BJ (cell line): Measurements from ENCODE around the gene KRT20. TPM values are rescaled to one million over a fixed set of nuclear protein-coding genes. Genes with fewer than 3 reads are reported as not detected.

ENCODE experiments used
- CTCF ChIA-PET: fragments of 350-600 bp; formaldehyde crosslinking; extraction: SDS; loops from one replicate; lab custom pipeline; 2021; ENCODE audit warnings: antibody characterized with exemption, inconsistent platforms; lab: Yijun Ruan, JAX
- POLR2A ChIA-PET: fragments of 300-600 bp; sonication (Branson Sonifier 250); formaldehyde crosslinking; extraction: SDS; loops from one replicate; lab custom pipeline; 2021; ENCODE audit warnings: antibody characterized with exemption; lab: Charles Lee
- DNase-seq: peaks from one replicate; pipeline ENCODE4 v3.0.0-alpha.2; 2011; ENCODE audit warnings: low read depth
- H3K27me3 ChIP-seq: 2 replicates; pipeline ENCODE4 v1.6.0; 2011; ENCODE audit warnings: low read length; ENCODE audit not compliant: control insufficient read depth, insufficient read depth
- H3K36me3 ChIP-seq: 2 replicates; pipeline ENCODE4 v1.5.1; 2011; ENCODE audit warnings: low read length; ENCODE audit not compliant: control insufficient read depth, insufficient read depth
- H3K4me3 ChIP-seq: 2 replicates; pipeline ENCODE4 v1.5.1; 2011; ENCODE audit warnings: low read depth, mild to moderate bottlenecking, control low read depth, low read length
- CTCF ChIP-seq: IDR thresholded peaks from 2 replicates; pipeline ENCODE4 v1.5.1; 2011; ENCODE audit warnings: low read depth, mild to moderate bottlenecking, control low read depth, inconsistent platforms, low read length, moderate library complexity; ENCODE audit not compliant: insufficient read depth
- polyA plus RNA-seq: library from polyadenylated mRNA; depleted of rRNA; stranded (reverse); fragments of >200 nt; gene quantifications from 2 replicates; pipeline ENCODE4 v1.2.3, GENCODE V29; 2011

Gene KRT20
- polyA plus RNA-seq, 1 experiment: not detected

DNA sequence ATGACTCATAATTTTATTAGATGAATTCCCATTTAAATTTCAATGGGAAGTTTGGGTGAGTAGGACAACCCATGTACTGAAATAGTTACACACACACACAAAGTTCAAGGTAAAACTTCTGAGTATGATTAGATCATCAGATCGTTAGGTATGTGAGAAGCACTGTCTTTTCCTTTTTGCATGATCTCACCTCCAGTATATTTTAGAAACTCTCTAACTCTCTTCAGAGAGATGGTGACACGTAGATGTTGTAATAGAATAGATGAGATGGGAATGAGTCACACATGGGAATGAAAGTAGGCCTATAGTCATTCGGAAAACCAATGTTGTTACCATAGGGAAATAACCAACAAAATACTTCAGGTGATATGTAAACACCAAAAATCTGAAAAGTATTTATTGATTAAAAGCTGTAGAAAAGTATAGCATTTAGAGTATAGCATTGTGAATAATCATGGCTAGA, 30.2 kb upstream of the KRT20 start:
- no peaks in the 10 kb centered on the region for H3K27me3 ChIP-seq
- ChIA-PET CTCF (interaction anchor here (1.1 to 1.8 kb wide), 6 partner anchors 11 to 751 kb away, joined by 3 to 5 read pairs (median 4); no protein-coding TSS in a partner anchor), POLR2A (no interaction called here)
- DNase-seq: peak; percentile 96
- no peak overlapping the region for H3K4me3 ChIP-seq
- TF ChIP-seq CTCF: no peak
- H3K36me3 ChIP-seq: no peaks in the 10 kb centered on the region

DNA sequence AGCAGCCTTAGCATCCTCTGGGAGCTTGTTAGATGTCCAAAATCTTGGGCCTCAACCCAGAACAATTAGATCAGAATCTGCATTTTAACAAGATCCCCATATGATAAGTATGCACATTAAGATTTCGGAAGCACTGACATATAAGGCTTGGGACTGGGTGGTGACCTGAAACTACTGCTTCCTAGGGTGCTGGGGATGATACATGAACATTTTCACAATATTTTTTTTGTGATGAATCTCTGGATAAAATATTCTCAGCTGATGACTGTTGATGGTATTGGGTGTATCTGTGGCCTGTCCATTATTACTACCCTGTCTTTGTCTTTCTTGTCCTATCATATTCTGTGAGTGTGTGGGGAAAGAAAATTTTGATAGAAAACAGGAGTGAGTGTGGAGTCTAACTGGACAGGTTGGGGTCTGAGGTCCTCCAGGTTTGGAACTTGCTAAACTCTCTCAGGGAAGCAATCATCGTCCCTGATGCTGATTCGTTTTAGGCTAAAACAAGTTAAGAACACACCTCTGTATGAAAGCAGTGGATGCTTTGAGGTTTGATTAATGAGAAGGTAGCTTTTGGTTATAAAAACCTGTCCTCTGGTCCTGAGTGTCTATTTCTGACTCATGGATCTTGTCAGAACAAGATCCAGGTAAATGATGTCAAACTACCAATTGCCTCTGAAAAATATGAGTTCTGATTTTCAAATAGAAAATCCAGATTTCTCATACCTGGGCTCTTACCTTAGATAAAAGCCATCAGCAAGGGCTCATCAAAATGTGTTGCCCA, 29.2 kb upstream of the KRT20 start:
- H3K36me3 ChIP-seq: no peaks in the 10 kb centered on the region
- CTCF ChIA-PET: interaction anchor here (0.6 to 1.8 kb wide), 6 partner anchors 18 to 749 kb away, joined by 3 to 5 read pairs (median 4); no protein-coding TSS in a partner anchor
- POLR2A ChIA-PET: interaction anchor here (0.5 kb wide), 1 partner anchor 145 kb away, joined by 3 read pairs; no protein-coding TSS in a partner anchor
- no peak for DNase-seq
- H3K27me3 ChIP-seq: no peaks in the 10 kb centered on the region
- TF ChIP-seq CTCF: no peak
- H3K4me3 ChIP-seq: no peak overlapping the region

DNA sequence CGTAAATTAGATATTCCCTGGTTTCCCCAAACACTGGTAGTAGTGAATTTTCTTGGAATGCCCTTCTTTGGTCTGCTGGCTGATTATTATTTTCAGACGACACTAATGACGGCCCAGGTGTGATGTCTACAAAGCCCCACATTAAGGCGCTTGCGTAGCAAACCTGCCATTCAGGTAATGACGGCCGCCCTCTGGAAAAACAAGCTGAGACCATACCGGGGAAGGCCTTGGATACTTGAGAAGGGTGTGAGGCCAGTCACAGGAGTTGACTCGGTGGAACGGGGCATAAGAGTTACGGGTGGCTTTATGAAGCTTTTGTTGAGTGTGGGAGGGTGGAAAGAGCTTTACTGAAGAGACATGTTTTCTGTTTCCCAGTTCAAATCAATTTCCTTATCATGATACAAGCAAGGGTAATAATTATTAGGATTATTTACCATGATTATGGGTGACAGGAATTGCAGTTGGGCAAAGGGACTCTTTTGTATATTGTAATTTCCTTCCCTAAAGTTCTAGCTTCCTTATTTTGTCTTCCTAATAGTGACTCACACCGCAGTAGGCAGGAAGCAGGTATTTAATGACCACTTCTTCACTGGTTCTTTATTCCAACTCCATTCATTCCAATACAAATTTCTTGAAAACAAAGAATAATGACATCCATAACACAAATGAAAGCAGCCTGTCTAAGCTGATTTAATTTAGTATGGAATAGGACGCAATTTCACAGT, 27.6 kb upstream of the KRT20 start:
- Histone ChIP-seq H3K27me3 (no peaks in the 10 kb centered on the region), H3K4me3 (no peak overlapping the region), H3K36me3 (no peaks in the 10 kb centered on the region)
- ChIA-PET POLR2A (interaction anchor here (0.7 kb wide), 1 partner anchor 218 kb away, joined by 10 read pairs; no protein-coding TSS in a partner anchor), CTCF (interaction anchor here (1.0 to 5.3 kb wide), 4 partner anchors 417 to 750 kb away, joined by 3 to 35 read pairs (median 4); no protein-coding TSS in a partner anchor)
- no peak for DNase-seq
- TF ChIP-seq CTCF: no peak

GRCh38 chr17:40910441-40910841, 25.4 kb upstream of the KRT20 start:
- Histone ChIP-seq H3K36me3 (no peaks in the 10 kb centered on the region), H3K27me3 (no peaks in the 10 kb centered on the region), H3K4me3 (no peak overlapping the region)
- peak; percentile 64 for DNase-seq
- POLR2A ChIA-PET: interaction anchor here (0.6 to 1.3 kb wide), 2 partner anchors 42 to 222 kb away, joined by 3 to 5 read pairs; no protein-coding TSS in a partner anchor
- no peak for TF ChIP-seq CTCF
- CTCF ChIA-PET: interaction anchor here (0.7 to 5.9 kb wide), 18 partner anchors 37 to 757 kb away, joined by 3 to 35 read pairs (median 6); partner anchors contain the start of gene KRTAP2-4
